HG03095 (cell line): Measurements from ENCODE around the gene ATP9B.
"Not testable (repeated sequence)": the region's sequence is repeated elsewhere in the genome, so short reads cannot be mapped to it uniquely, and the experiment has no call there.

Source experiments
- ATAC-seq: cut with Tn5 transposase; IDR thresholded peaks from one replicate; pipeline ENCODE4 v1.9.1; 2021; ENCODE audit warnings: moderate library complexity; ENCODE audit not compliant: unreplicated experiment

The ATP9B gene

GRCh38 chr18:79321625-79322405, 252.6 kb downstream of the ATP9B start:
- ATAC-seq, result no peak

- no peak for ATAC-seq
Observed at GRCh38 chr18:79322441-79322840, 253.2 kb downstream of the ATP9B start.

GRCh38 chr18:79323471-79323870, 254.3 kb downstream of the ATP9B start:
- ATAC-seq, result no peak

- ATAC-seq, result no peak
Observed at GRCh38 chr18:79326413-79327198, 257.4 kb downstream of the ATP9B start.

- no peak for ATAC-seq
Observed at GRCh38 chr18:79327199-79327721, 258.1 kb downstream of the ATP9B start.

- not testable (repeated sequence) for ATAC-seq
Observed at GRCh38 chr18:79327915-79328314, 258.7 kb downstream of the ATP9B start.

- no peak for ATAC-seq
Observed at GRCh38 chr18:79328887-79329286, 259.7 kb downstream of the ATP9B start.

GRCh38 chr18:79329786-79330185, 260.6 kb downstream of the ATP9B start:
- no peak for ATAC-seq

- ATAC-seq, result no peak
Observed at GRCh38 chr18:79332646-79333045, 263.5 kb downstream of the ATP9B start.

GRCh38 chr18:79333046-79333445, 263.9 kb downstream of the ATP9B start:
- no peak for ATAC-seq

- no peak for ATAC-seq
Observed at GRCh38 chr18:79334496-79335233, 265.5 kb downstream of the ATP9B start.

- ATAC-seq, result no peak
Observed at GRCh38 chr18:79335833-79336360, 266.7 kb downstream of the ATP9B start.

- no peak for ATAC-seq
Observed at GRCh38 chr18:79336556-79337142, 267.5 kb downstream of the ATP9B start.

- ATAC-seq, result no peak
Observed at GRCh38 chr18:79337184-79337583, 268.0 kb downstream of the ATP9B start.

GRCh38 chr18:79337620-79338019, 268.4 kb downstream of the ATP9B start:
- no peak for ATAC-seq

GRCh38 chr18:79339094-79339908, 270.1 kb downstream of the ATP9B start:
- ATAC-seq, result no peak

GRCh38 chr18:79343567-79344207, 274.5 kb downstream of the ATP9B start:
- no peak for ATAC-seq

GRCh38 chr18:79344208-79344581, 275.0 kb downstream of the ATP9B start:
- ATAC-seq, result no peak

- ATAC-seq, result no peak
Observed at GRCh38 chr18:79345366-79345765, 276.2 kb downstream of the ATP9B start.
